DND-41 (cell line): ENCODE data around the gene PPARA.

Source experiments
- ATAC-seq: fragments of 200-7000 bp; cut with Tn5 transposase; 3 replicates; pipeline ENCODE4 v1.9.1; 2021; ENCODE audit warnings: low read depth; ENCODE audit not compliant: insufficient read depth
- DNase-seq: peaks from one replicate; pipeline ENCODE4 v3.0.0-alpha.2; 2020
- H2AFZ ChIP-seq: 2 replicates; pipeline ENCODE4 v1.6.0; 2012; ENCODE audit warnings: low read depth, low read length
- H3K27ac ChIP-seq: 2 replicates; pipeline ENCODE4 v1.5.1; 2012; ENCODE audit warnings: low read length, inconsistent platforms
- H3K27me3 ChIP-seq: fragments of 200-600 bp; sonication (generic); 2 replicates; pipeline ENCODE4 v1.6.0; 2012; ENCODE audit warnings: low read length, mild to moderate bottlenecking, inconsistent platforms; ENCODE audit not compliant: insufficient read depth, poor library complexity
- H3K36me3 ChIP-seq: 2 replicates; pipeline ENCODE4 v1.5.1; 2012; ENCODE audit warnings: low read length, inconsistent platforms; ENCODE audit not compliant: insufficient read depth
- H3K4me1 ChIP-seq: 2 replicates; pipeline ENCODE4 v1.5.1; 2012; ENCODE audit warnings: mild to moderate bottlenecking, low read length; ENCODE audit not compliant: insufficient read depth
- H3K4me2 ChIP-seq: 2 replicates; pipeline ENCODE4 v1.6.0; 2012; ENCODE audit warnings: mild to moderate bottlenecking, moderate library complexity, low read length, inconsistent platforms; ENCODE audit not compliant: insufficient read depth
- H3K4me3 ChIP-seq, 2 experiments: fragments of 200-600 bp in 1 of 2; shearing (Covaris generic) in 1 of 2; 2 replicates each; pipeline ENCODE4 v1.5.1; 2012 to 2016; ENCODE audit warnings: inconsistent platforms in 2 of 2, low read length in 2 of 2, mild to moderate bottlenecking in 2 of 2, low read depth in 1 of 2, moderate library complexity in 1 of 2
- H3K79me2 ChIP-seq: 2 replicates; pipeline ENCODE4 v1.6.0; 2012; ENCODE audit warnings: low read length, inconsistent platforms; ENCODE audit not compliant: insufficient read depth
- H3K9ac ChIP-seq: 2 replicates; pipeline ENCODE4 v1.6.0; 2012; ENCODE audit warnings: low read depth, mild to moderate bottlenecking, inconsistent platforms, low read length, moderate library complexity
- H3K9me3 ChIP-seq: 2 replicates; pipeline ENCODE4 v1.5.1; 2012; ENCODE audit warnings: low read length, moderate library complexity, mild to moderate bottlenecking, inconsistent platforms; ENCODE audit not compliant: insufficient read depth, severe bottlenecking
- H4K20me1 ChIP-seq: 2 replicates; pipeline ENCODE4 v1.6.0; 2012; ENCODE audit warnings: low read length; ENCODE audit not compliant: insufficient read depth
- EZH2 ChIP-seq: IDR thresholded peaks from 3 replicates; pipeline ENCODE4 v1.6.1; 2012; ENCODE audit warnings: borderline replicate concordance, low read depth, mild to moderate bottlenecking, moderate library complexity, low read length, inconsistent platforms; ENCODE audit not compliant: severe bottlenecking
- TF ChIP-seq, protein P1 (sequence below): IDR thresholded peaks from 2 replicates; pipeline ENCODE4 v1.5.1; 2012; ENCODE audit warnings: borderline replicate concordance, low read length, moderate library complexity, mild to moderate bottlenecking; ENCODE audit not compliant: poor library complexity, severe bottlenecking; ENCODE audit errors: extremely low read depth

PPARA gene

DNA sequence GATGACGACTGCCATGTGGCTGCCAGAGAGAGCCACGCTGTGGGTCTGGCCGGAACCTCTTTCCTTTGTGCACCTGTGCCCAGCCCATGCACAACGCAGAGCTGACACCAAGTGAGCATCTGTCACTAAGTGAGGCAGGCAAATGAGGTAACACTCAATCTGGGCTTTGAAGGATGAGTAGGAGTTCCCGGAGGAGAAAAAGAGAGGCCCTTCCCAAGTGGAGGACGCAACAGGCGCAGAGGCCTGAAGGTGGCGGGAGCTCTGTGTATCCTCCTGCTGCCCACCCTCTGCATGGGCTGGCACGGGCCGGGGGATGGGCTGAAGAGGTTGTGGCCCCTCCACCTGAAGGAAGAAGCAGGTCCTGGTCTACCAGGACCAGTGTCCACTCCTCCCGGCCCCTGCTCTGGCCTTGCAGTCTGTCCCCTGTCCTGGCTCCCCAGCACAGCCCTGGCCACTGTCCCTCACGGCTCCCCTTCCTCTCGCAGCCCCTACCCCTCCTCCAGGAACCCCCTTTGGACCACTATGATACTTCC, 23.4 kb upstream of the PPARA start:
- no peak for ATAC-seq
- Histone ChIP-seq H3K36me3 (no peaks in the 10 kb centered on the region), H3K4me3 (no peak overlapping the region), H3K27me3 (no peaks in the 10 kb centered on the region), H3K79me2 (no peaks in the 10 kb centered on the region), H2AFZ (no peak overlapping the region), H3K9me3 (no peaks in the 10 kb centered on the region), H4K20me1 (no peaks in the 10 kb centered on the region), H3K9ac (no peak overlapping the region), H3K4me2 (no peak overlapping the region), H3K4me1 (peaks cover 12% of the 10 kb centered on the region), H3K27ac (no peak overlapping the region)
- no peak for DNase-seq
- TF ChIP-seq EZH2, result no peak
- TF ChIP-seq, protein P1, sequence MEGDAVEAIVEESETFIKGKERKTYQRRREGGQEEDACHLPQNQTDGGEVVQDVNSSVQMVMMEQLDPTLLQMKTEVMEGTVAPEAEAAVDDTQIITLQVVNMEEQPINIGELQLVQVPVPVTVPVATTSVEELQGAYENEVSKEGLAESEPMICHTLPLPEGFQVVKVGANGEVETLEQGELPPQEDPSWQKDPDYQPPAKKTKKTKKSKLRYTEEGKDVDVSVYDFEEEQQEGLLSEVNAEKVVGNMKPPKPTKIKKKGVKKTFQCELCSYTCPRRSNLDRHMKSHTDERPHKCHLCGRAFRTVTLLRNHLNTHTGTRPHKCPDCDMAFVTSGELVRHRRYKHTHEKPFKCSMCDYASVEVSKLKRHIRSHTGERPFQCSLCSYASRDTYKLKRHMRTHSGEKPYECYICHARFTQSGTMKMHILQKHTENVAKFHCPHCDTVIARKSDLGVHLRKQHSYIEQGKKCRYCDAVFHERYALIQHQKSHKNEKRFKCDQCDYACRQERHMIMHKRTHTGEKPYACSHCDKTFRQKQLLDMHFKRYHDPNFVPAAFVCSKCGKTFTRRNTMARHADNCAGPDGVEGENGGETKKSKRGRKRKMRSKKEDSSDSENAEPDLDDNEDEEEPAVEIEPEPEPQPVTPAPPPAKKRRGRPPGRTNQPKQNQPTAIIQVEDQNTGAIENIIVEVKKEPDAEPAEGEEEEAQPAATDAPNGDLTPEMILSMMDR, result no peak

DNA sequence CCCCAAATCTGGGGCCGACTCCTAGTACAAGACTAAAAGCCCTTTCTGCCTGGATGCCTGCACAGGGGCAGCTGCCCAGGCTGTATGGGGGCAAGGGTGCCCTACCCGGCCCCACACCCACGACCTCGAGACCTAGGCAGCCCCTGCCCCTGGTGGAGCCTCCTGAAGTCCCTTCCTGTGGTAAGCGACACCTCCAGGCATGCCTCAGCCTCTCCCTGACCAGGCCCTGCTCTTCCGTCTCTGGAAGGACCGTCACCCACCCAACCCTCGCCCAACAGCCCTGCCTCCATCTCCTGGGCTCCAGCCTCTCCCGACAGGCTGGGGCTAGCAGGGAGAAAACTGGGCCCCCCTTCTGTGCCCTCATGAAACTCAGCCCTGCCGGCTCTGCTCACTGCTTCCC, 22.8 kb upstream of the PPARA start:
- peaks cover 7% of the 10 kb centered on the region for H3K4me1 ChIP-seq
- ATAC-seq (no peak), DNase-seq (no peak)
- H3K27me3 ChIP-seq, result no peaks in the 10 kb centered on the region
- no peak overlapping the region for H3K4me2 ChIP-seq
- no peak overlapping the region for H3K27ac ChIP-seq
- no peak overlapping the region for H3K4me3 ChIP-seq
- H3K9ac ChIP-seq, result no peak overlapping the region
- H4K20me1 ChIP-seq, result no peaks in the 10 kb centered on the region
- H3K9me3 ChIP-seq, result no peaks in the 10 kb centered on the region
- no peak overlapping the region for H2AFZ ChIP-seq
- H3K36me3 ChIP-seq, result no peaks in the 10 kb centered on the region
- no peaks in the 10 kb centered on the region for H3K79me2 ChIP-seq
- no peak for TF ChIP-seq EZH2
- TF ChIP-seq, protein P1, result no peak

DNA sequence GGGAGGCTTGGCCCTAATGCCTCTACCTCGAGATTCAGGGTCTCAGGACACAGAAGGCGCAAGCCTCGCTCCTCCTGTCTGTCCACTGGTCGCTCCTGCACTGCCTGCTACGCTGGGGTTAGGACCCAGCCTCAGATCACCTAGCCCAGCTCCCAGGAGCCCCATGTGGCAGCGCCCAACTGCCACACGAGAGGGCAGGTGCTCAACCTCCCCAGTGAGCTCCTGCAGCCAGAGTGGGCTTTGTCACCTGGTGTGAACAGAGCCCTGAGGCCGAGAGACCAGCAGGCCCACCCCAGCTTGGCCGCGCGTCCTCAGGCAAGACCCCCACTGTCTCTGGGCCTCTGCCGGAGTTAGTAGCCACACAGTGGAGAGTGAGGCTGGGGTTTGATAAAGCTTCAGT, 21.7 kb upstream of the PPARA start:
- Histone ChIP-seq H3K4me2 (no peak overlapping the region), H3K9ac (no peak overlapping the region), H3K27ac (no peak overlapping the region)

More for the DNA sequence above, 21.7 kb upstream of the PPARA start:
- no peak for TF ChIP-seq EZH2
- TF ChIP-seq, protein P1, result no peak
- H3K27me3 ChIP-seq, result no peaks in the 10 kb centered on the region
- no peaks in the 10 kb centered on the region for H3K9me3 ChIP-seq
- no peaks in the 10 kb centered on the region for H3K36me3 ChIP-seq
- no peak overlapping the region for H2AFZ ChIP-seq
- ATAC-seq (no peak), DNase-seq (no peak)
- no peaks in the 10 kb centered on the region for H3K4me1 ChIP-seq
- no peak overlapping the region for H3K4me3 ChIP-seq
- H3K79me2 ChIP-seq, result no peaks in the 10 kb centered on the region
- no peaks in the 10 kb centered on the region for H4K20me1 ChIP-seq
